ENCODE measurements around the gene LIMCH1.
"Not testable (repeated sequence)": the region's sequence is repeated elsewhere in the genome, so short reads cannot be mapped to it uniquely, and the experiment has no call there.

The LIMCH1 gene

GRCh38 chr4:41538017-41538733 lies at the start of gene LIMCH1:
LIMCH1 (plus strand) TSS chr4:41538157; CDS start chr4:41605996, 67,839 bp downstream.
- DNase-seq (ENCODE audit: low spot score), result no peak

GRCh38 chr4:41491081-41491576 lies 46.8 kb upstream of the LIMCH1 start:
- not testable (repeated sequence) for DNase-seq (ENCODE audit: low spot score)

GRCh38 chr4:41496977-41497376 lies 41.0 kb upstream of the LIMCH1 start:
- DNase-seq (ENCODE audit: low spot score), result no peak

- no peak for DNase-seq (ENCODE audit: low spot score)
Observed at GRCh38 chr4:41498177-41498576, 39.8 kb upstream of the LIMCH1 start.

GRCh38 chr4:41504167-41504818 lies 33.7 kb upstream of the LIMCH1 start:
- DNase-seq (ENCODE audit: low spot score), result no peak

- no peak for DNase-seq (ENCODE audit: low spot score)
Observed at GRCh38 chr4:41505161-41505661, 32.7 kb upstream of the LIMCH1 start.

- no peak for DNase-seq (ENCODE audit: low spot score)
Observed at GRCh38 chr4:41506130-41506529, 31.8 kb upstream of the LIMCH1 start.

GRCh38 chr4:41507291-41507947 lies 30.5 kb upstream of the LIMCH1 start:
- DNase-seq (ENCODE audit: low spot score), result no peak

- DNase-seq (ENCODE audit: low spot score), result no peak
Observed at GRCh38 chr4:41509451-41509866, 28.5 kb upstream of the LIMCH1 start.

GRCh38 chr4:41510179-41510578 lies 27.8 kb upstream of the LIMCH1 start:
- DNase-seq (ENCODE audit: low spot score), result no peak

GRCh38 chr4:41512136-41512535 lies 25.8 kb upstream of the LIMCH1 start:
- no peak for DNase-seq (ENCODE audit: low spot score)

- no peak for DNase-seq (ENCODE audit: low spot score)
Observed at GRCh38 chr4:41512596-41512995, 25.4 kb upstream of the LIMCH1 start.

- no peak for DNase-seq (ENCODE audit: low spot score)
Observed at GRCh38 chr4:41514169-41514568, 23.8 kb upstream of the LIMCH1 start.

- no peak for DNase-seq (ENCODE audit: low spot score)
Observed at GRCh38 chr4:41514766-41515481, 23.0 kb upstream of the LIMCH1 start.

GRCh38 chr4:41517121-41517520 lies 20.8 kb upstream of the LIMCH1 start:
- no peak for DNase-seq (ENCODE audit: low spot score)

GRCh38 chr4:41517747-41518146 lies 20.2 kb upstream of the LIMCH1 start:
- no peak for DNase-seq (ENCODE audit: low spot score)

- no peak for DNase-seq (ENCODE audit: low spot score)
Observed at GRCh38 chr4:41524425-41524824, 13.5 kb upstream of the LIMCH1 start.

GRCh38 chr4:41525129-41525528 lies 12.8 kb upstream of the LIMCH1 start:
- no peak for DNase-seq (ENCODE audit: low spot score)

GRCh38 chr4:41526628-41527027 lies 11.3 kb upstream of the LIMCH1 start:
- no peak for DNase-seq (ENCODE audit: low spot score)

- no peak for DNase-seq (ENCODE audit: low spot score)
Observed at GRCh38 chr4:41528512-41529205, 9.3 kb upstream of the LIMCH1 start.

- DNase-seq (ENCODE audit: low spot score), result no peak
Observed at GRCh38 chr4:41530741-41531140, 7.2 kb upstream of the LIMCH1 start.

GRCh38 chr4:41532336-41532735 lies 5.6 kb upstream of the LIMCH1 start:
- no peak for DNase-seq (ENCODE audit: low spot score)

All from RKO (cell line).